Adrenal gland (tissue), 12 donors: ENCODE data around the gene TMEM52. TPM values are rescaled to one million over a fixed set of nuclear protein-coding genes. Genes with fewer than 3 reads are reported as not detected.
A peak's percentile ranks its signal among the peaks of the same experiment; 100 is the strongest.

Experiments used
- DNase-seq, 7 donors: peaks; one replicate each; pipeline ENCODE4 v3.0.0-alpha.2; 2019 to 2020
- H3K27ac ChIP-seq, 5 donors: fragments of 200-600 bp; sonication (generic) in 4 of 5; 1 replicate in 3 of 5; 2 replicates in 2 of 5; pipeline versions ENCODE4 v1.5.1 to v1.8.0; 2016 to 2020; ENCODE audit warnings: mild to moderate bottlenecking in 1 of 5
- H3K27me3 ChIP-seq: fragments of 200-600 bp; 2 replicates; pipeline ENCODE4 v1.8.0; 2021
- H3K36me3 ChIP-seq, 2 donors: fragments of 200-600 bp; replicated peaks in 1 of 2; 1 replicate in 1 of 2; 2 replicates in 1 of 2; pipeline versions ENCODE4 v1.5.1 to v1.8.0; 2018 to 2022
- H3K4me1 ChIP-seq, 2 donors: fragments of 200-600 bp; replicated peaks in 1 of 2; 1 replicate in 1 of 2; 2 replicates in 1 of 2; pipeline versions ENCODE4 v1.5.1 to v1.8.0; 2018 to 2021
- H3K4me3 ChIP-seq, 4 donors: fragments of 200-600 bp; sonication (generic) in 3 of 4; one replicate each; pipeline ENCODE4 v1.5.1; 2016 to 2018
- H3K9me3 ChIP-seq, 3 donors: fragments of 200-600 bp; sonication (generic) in 1 of 3; replicated peaks in 1 of 3; 1 replicate in 2 of 3; 2 replicates in 1 of 3; pipeline versions ENCODE4 v1.5.1 to v1.8.0; 2016 to 2021
- CTCF ChIP-seq, 6 experiments: fragments of 450-650 bp in 4 of 6; fragments of 200-600 bp in 2 of 6; sonication (generic) in 1 of 6; IDR thresholded peaks; 1 replicate in 5 of 6; 2 replicates in 1 of 6; pipeline versions ENCODE4 v1.5.1 to v1.8.0; 2016 to 2021; ENCODE audit warnings: antibody characterized with exemption in 6 of 6, mild to moderate bottlenecking in 2 of 6, moderate library complexity in 1 of 6
- POLR2A ChIP-seq, 2 donors: fragments of 450-650 bp; IDR thresholded peaks; one replicate each; pipeline ENCODE4 v1.6.1; 2017; ENCODE audit warnings: antibody characterized with exemption in 2 of 2, mild to moderate bottlenecking in 2 of 2, moderate library complexity in 1 of 2
- WGBS, 4 donors: extraction: QIAGEN DNeasy Blood & Tissue Kit in 2 of 4; methylation state at CpG; one replicate each; pipeline versions ENCODE4 v1.1.5 to v1.1.7; 2013 to 2017; 5-methylcytosine and 5-hydroxymethylcytosine counted together
- intact Hi-C, 2 donors: fragments of 100-400 bp; cut with DNase I; formaldehyde crosslinking; loops; one replicate each; pipeline versions ENCODE4 v1.14.1 to v1.15.0; 2022 to 2023
- polyA plus RNA-seq, 3 donors: library from polyadenylated mRNA; stranded (reverse); fragments of 200-250 nt in 2 of 3; fragments of 350-450 nt in 1 of 3; fragmentation: Illumina TruSeq in 1 of 3; extraction: RNeasy Lipid Tissue Mini Kit (QIAGEN cat#74804) in 1 of 3; gene quantifications; one replicate each; pipeline ENCODE4 v1.2.3, GENCODE V29; 2013 to 2014
- total RNA-seq, 9 donors: library from RNA; depleted of rRNA in 4 of 9; stranded (reverse); fragments of >200 nt in 4 of 9; fragments of 120-200 nt in 1 of 9; fragmentation: NEBNext Ultra II Directional in 1 of 9; extraction: Animal tissue kit (Norgen Biotek cat#: 25700) in 1 of 9; gene quantifications; one replicate each; pipeline versions ENCODE4 v1.1.0 to v1.2.4, GENCODE V29; 2013 to 2023
- donor health status: healthy with polysubstance abuse.
- donor health status: Bipolar disorder and iron deficiency.
- donor health status: DM: yes; HTN: yes; CAD: no.
- donor health status: DM: no; HTN: no; CAD: no.
- donor health status: DM: no; HTN: no; CAD: no.
- donor health status: DM: yes; HTN: yes; CAD: no.

TMEM52 gene
- total and polyA plus RNA-seq, 12 donors = 7.0 to 95.4 (median 61.7) TPM

GRCh38 chr1:1929639-1930545 lies 10.8 kb upstream of the TMEM52 start:
- TF ChIP-seq CTCF (IDR thresholded peaks at IDR 0.05) (no peak), POLR2A (IDR thresholded peaks at IDR 0.05) (no peak)
- intact Hi-C loops = no loop called here
- WGBS, 4 donors = 83 to 90% (median 85%) methylated on average over 13 to 38 of the region's 38 CpGs

GRCh38 chr1:1929102-1929638 lies 10.1 kb upstream of the TMEM52 start:
- Histone ChIP-seq H3K36me3 (no peaks in the 10 kb centered on the region), H3K4me1 (no peaks in the 10 kb centered on the region), H3K4me3 (no peak overlapping the region), H3K27me3 (no peaks in the 10 kb centered on the region), H3K9me3 (no peaks in the 10 kb centered on the region), H3K27ac (no peak overlapping the region)
- TF ChIP-seq POLR2A (IDR thresholded peaks at IDR 0.05) (no peak), CTCF (IDR thresholded peaks at IDR 0.05) (no peak)
- DNase-seq = peak in 1 of 7 donors; percentile 13
- intact Hi-C loops = no loop called here
- WGBS, 4 donors = 49 to 69% (median 53%) methylated on average over 5 to 10 of the region's 10 CpGs

More at GRCh38 chr1:1929639-1930545, 10.8 kb upstream of the TMEM52 start:
- Histone ChIP-seq H3K27me3 (no peaks in the 10 kb centered on the region), H3K9me3 (no peaks in the 10 kb centered on the region), H3K36me3 (no peaks in the 10 kb centered on the region), H3K27ac (no peak overlapping the region), H3K4me3 (no peak overlapping the region), H3K4me1 (no peaks in the 10 kb centered on the region)
- peak in 3 of 7 donors; percentile 16 to 20 (median 16) for DNase-seq

GRCh38 chr1:1928231-1929101 lies 9.4 kb upstream of the TMEM52 start:
- DNase-seq = peak in 4 of 7 donors; percentile 32 to 56 (median 48)
- H3K36me3 ChIP-seq = no peaks in the 10 kb centered on the region
- H3K27me3 ChIP-seq = no peaks in the 10 kb centered on the region
- H3K9me3 ChIP-seq = no peaks in the 10 kb centered on the region
- TF ChIP-seq POLR2A (IDR thresholded peaks at IDR 0.05) = no peak
- TF ChIP-seq CTCF (IDR thresholded peaks at IDR 0.05) = no peak
- H3K27ac ChIP-seq = no peak overlapping the region
- intact Hi-C loops = no loop called here
- H3K4me3 ChIP-seq = no peak overlapping the region
- WGBS, 4 donors = 53 to 67% (median 55%) methylated on average over 16 to 33 of the region's 34 CpGs
- no peaks in the 10 kb centered on the region for H3K4me1 ChIP-seq

GRCh38 chr1:1927751-1928150 lies 8.7 kb upstream of the TMEM52 start:
- intact Hi-C loops = no loop called here
- DNase-seq = peak in 3 of 7 donors; percentile 22 to 36 (median 35)
- Histone ChIP-seq H3K9me3 (no peaks in the 10 kb centered on the region), H3K4me3 (no peak overlapping the region), H3K27ac (no peak overlapping the region), H3K36me3 (no peaks in the 10 kb centered on the region), H3K4me1 (no peaks in the 10 kb centered on the region), H3K27me3 (no peaks in the 10 kb centered on the region)
- 41 to 74% (median 66%) methylated on average over 13 to 25 of the region's 25 CpGs for WGBS, 4 donors
- TF ChIP-seq CTCF (IDR thresholded peaks at IDR 0.05) (no peak), POLR2A (IDR thresholded peaks at IDR 0.05) (no peak)
